SU-DHL-6 (cell line): ENCODE data around the gene HOXD11.

Experiments
- H2AFZ ChIP-seq: fragments of 200-600 bp; sonication (generic); 2 replicates; pipeline ENCODE4 v1.6.1; 2014; ENCODE audit warnings: low read depth, mild to moderate bottlenecking, moderate library complexity, mixed read lengths, antibody characterized with exemption, low read length; ENCODE audit not compliant: severe bottlenecking
- H3F3A ChIP-seq: fragments of 200-600 bp; shearing (Covaris generic); 2 replicates; pipeline ENCODE4 v1.6.0; 2016; ENCODE audit warnings: antibody characterized with exemption, mild to moderate bottlenecking; ENCODE audit not compliant: insufficient read depth
- H3K27ac ChIP-seq: fragments of 200-600 bp; sonication (generic); 2 replicates; pipeline ENCODE4 v1.5.1; 2016; ENCODE audit warnings: low read depth, mild to moderate bottlenecking, low read length, moderate library complexity, mixed read lengths
- H3K27me3 ChIP-seq: fragments of 200-600 bp; sonication (generic), shearing (Covaris generic); 2 replicates; pipeline ENCODE4 v1.6.0; 2014; ENCODE audit warnings: mild to moderate bottlenecking, low read length
- H3K36me3 ChIP-seq: fragments of 200-600 bp; sonication (generic); 2 replicates; pipeline ENCODE4 v1.6.1; 2014; ENCODE audit warnings: mild to moderate bottlenecking, low read length, mixed read lengths
- H3K4me2 ChIP-seq: fragments of 300-600, 200-600 bp; shearing (Covaris generic), sonication (generic); 2 replicates; pipeline ENCODE4 v1.6.0; 2014; ENCODE audit warnings: low read length, low read depth, mild to moderate bottlenecking; ENCODE audit not compliant: poor library complexity, severe bottlenecking
- H3K4me3 ChIP-seq: fragments of 200-600 bp; sonication (generic); 2 replicates; pipeline ENCODE4 v1.5.1; 2014; ENCODE audit warnings: antibody characterized with exemption, low read length, mild to moderate bottlenecking, mixed read lengths; ENCODE audit not compliant: insufficient read depth, poor library complexity, severe bottlenecking
- H3K79me2 ChIP-seq: fragments of 200-600 bp; sonication (generic); 2 replicates; pipeline ENCODE4 v1.6.1; 2014; ENCODE audit warnings: mild to moderate bottlenecking, low read length, moderate library complexity; ENCODE audit not compliant: insufficient read depth
- H3K9ac ChIP-seq: fragments of 200-600 bp; sonication (generic); 2 replicates; pipeline ENCODE4 v1.7.0; 2014; ENCODE audit warnings: mild to moderate bottlenecking, low read length
- H3K9me2 ChIP-seq: fragments of 200-600 bp; sonication (generic); replicated peaks from 2 replicates; pipeline ENCODE4 v1.6.1; 2014; ENCODE audit warnings: low read length; ENCODE audit not compliant: insufficient read depth
- H3K9me3 ChIP-seq: fragments of 200-600 bp; sonication (generic); 2 replicates; pipeline ENCODE4 v1.6.1; 2014; ENCODE audit warnings: low read length, mixed read lengths; ENCODE audit not compliant: insufficient read depth
- H4K20me1 ChIP-seq: fragments of 200-600 bp; sonication (generic); 2 replicates; pipeline ENCODE4 v1.6.1; 2014; ENCODE audit warnings: low read depth, mild to moderate bottlenecking, antibody characterized with exemption, low read length, moderate library complexity, mixed read lengths
- EZH2phosphoT487 ChIP-seq: fragments of 200-600 bp; sonication (generic), shearing (Covaris generic); conservative IDR thresholded peaks from 2 replicates; pipeline ENCODE4 v1.6.1; 2018; ENCODE audit warnings: mild to moderate bottlenecking, antibody characterized with exemption, low read length, moderate library complexity, mixed read lengths
- TF ChIP-seq, protein P1 (sequence below): fragments of 200-600 bp; sonication (generic); IDR thresholded peaks from one replicate; pipeline ENCODE4 v1.5.1; 2017; ENCODE audit warnings: antibody characterized with exemption, mild to moderate bottlenecking, low read length, moderate library complexity; ENCODE audit not compliant: insufficient read depth, poor library complexity, severe bottlenecking

Gene HOXD11

DNA sequence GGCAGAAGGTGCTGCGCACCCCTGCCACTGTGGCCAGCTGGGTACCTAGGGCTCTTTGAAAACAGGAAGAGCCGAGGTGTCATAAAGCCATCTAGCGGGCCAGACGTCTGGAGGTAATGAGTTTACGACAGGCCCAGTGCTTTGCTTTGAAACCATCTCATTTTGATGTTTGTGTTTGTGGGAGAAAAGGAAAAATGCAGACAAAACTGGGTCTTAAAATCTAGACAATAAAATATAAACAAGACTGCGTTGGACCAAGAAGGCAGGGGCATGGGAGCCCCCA, 18.6 kb downstream of the HOXD11 start:
- H3K79me2 ChIP-seq, result no peaks in the 10 kb centered on the region
- H2AFZ ChIP-seq, result no peak overlapping the region
- H4K20me1 ChIP-seq, result no peaks in the 10 kb centered on the region
- H3K27me3 ChIP-seq, result no peaks in the 10 kb centered on the region
- no peaks in the 10 kb centered on the region for H3K9me3 ChIP-seq
- TF ChIP-seq, protein P1, sequence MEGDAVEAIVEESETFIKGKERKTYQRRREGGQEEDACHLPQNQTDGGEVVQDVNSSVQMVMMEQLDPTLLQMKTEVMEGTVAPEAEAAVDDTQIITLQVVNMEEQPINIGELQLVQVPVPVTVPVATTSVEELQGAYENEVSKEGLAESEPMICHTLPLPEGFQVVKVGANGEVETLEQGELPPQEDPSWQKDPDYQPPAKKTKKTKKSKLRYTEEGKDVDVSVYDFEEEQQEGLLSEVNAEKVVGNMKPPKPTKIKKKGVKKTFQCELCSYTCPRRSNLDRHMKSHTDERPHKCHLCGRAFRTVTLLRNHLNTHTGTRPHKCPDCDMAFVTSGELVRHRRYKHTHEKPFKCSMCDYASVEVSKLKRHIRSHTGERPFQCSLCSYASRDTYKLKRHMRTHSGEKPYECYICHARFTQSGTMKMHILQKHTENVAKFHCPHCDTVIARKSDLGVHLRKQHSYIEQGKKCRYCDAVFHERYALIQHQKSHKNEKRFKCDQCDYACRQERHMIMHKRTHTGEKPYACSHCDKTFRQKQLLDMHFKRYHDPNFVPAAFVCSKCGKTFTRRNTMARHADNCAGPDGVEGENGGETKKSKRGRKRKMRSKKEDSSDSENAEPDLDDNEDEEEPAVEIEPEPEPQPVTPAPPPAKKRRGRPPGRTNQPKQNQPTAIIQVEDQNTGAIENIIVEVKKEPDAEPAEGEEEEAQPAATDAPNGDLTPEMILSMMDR, result no peak
- TF ChIP-seq EZH2phosphoT487, result no peak
- H3F3A ChIP-seq, result no peaks in the 10 kb centered on the region
- H3K4me2 ChIP-seq, result no peak overlapping the region
- H3K27ac ChIP-seq, result no peak overlapping the region
- no peaks in the 10 kb centered on the region for H3K36me3 ChIP-seq
- no peaks in the 10 kb centered on the region for H3K9me2 ChIP-seq
- H3K4me3 ChIP-seq, result no peak overlapping the region
- H3K9ac ChIP-seq, result no peak overlapping the region

DNA sequence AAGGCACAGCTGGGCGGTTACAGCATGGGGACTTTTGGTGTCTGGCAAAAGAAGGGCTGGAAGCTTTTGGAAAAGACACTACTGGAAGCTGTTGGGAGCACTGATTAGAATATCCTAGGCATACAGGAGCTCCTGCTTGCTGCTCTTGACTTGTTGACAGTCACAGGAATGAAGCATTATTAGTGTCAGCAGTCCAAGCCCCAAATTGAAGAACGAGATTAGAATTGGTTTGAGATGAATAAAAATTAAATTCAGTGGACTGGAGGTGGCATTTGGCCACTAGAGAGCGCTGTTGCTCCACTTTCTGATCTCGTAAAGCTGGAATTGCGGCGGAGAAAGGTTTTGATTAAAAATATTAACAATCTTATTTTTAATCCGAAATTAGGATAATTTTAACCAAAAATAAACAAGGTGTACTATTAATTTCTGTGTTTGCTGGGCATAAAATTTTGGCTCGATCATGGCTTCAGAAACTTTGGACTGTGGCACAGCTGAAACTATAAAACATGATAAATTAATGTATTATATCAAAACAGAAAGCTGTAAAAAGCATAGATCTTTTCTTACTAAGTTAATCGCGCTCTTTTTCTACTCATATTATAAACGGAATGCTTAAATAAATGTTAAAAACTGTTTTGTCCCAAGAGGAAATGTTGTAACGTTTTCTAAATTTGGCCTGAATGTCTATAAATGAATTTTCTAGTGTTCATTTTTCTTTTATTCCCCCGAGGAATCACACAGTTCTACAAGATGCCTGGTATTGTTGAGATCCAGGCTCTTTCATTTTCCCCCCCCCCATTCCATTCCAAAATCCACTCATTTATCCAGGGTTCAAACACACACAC, 20.1 kb downstream of the HOXD11 start:
- Histone ChIP-seq H2AFZ (no peak overlapping the region), H3K9me3 (no peaks in the 10 kb centered on the region), H3K27ac (no peak overlapping the region), H3K36me3 (no peaks in the 10 kb centered on the region), H4K20me1 (no peaks in the 10 kb centered on the region), H3F3A (no peaks in the 10 kb centered on the region), H3K79me2 (no peaks in the 10 kb centered on the region), H3K4me2 (no peak overlapping the region), H3K9me2 (no peaks in the 10 kb centered on the region), H3K27me3 (no peaks in the 10 kb centered on the region), H3K9ac (no peak overlapping the region), H3K4me3 (no peak overlapping the region)
- no peak for TF ChIP-seq EZH2phosphoT487
- TF ChIP-seq, protein P1, result peak; percentile 20

DNA sequence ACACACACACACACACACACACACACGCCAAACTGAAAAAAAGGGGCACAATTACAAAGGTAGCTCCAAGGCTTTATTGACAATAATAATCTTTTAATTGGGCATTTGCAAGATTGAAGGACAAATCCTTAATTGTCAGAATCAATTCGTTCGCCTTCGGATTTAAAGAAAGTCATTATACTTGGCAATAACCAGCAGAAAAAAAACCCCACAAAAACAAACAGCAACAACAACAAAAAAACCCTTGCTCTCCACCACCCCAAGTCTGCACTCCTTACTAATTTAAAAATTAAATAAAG, 20.6 kb downstream of the HOXD11 start:
- Histone ChIP-seq H3K9me3 (no peaks in the 10 kb centered on the region), H3K79me2 (no peaks in the 10 kb centered on the region), H3K4me3 (no peak overlapping the region), H3K36me3 (no peaks in the 10 kb centered on the region), H3F3A (no peaks in the 10 kb centered on the region), H3K9me2 (no peaks in the 10 kb centered on the region), H3K4me2 (no peak overlapping the region), H4K20me1 (no peaks in the 10 kb centered on the region), H3K27ac (no peak overlapping the region), H3K9ac (no peak overlapping the region), H3K27me3 (no peaks in the 10 kb centered on the region), H2AFZ (no peak overlapping the region)
- no peak for TF ChIP-seq EZH2phosphoT487

DNA sequence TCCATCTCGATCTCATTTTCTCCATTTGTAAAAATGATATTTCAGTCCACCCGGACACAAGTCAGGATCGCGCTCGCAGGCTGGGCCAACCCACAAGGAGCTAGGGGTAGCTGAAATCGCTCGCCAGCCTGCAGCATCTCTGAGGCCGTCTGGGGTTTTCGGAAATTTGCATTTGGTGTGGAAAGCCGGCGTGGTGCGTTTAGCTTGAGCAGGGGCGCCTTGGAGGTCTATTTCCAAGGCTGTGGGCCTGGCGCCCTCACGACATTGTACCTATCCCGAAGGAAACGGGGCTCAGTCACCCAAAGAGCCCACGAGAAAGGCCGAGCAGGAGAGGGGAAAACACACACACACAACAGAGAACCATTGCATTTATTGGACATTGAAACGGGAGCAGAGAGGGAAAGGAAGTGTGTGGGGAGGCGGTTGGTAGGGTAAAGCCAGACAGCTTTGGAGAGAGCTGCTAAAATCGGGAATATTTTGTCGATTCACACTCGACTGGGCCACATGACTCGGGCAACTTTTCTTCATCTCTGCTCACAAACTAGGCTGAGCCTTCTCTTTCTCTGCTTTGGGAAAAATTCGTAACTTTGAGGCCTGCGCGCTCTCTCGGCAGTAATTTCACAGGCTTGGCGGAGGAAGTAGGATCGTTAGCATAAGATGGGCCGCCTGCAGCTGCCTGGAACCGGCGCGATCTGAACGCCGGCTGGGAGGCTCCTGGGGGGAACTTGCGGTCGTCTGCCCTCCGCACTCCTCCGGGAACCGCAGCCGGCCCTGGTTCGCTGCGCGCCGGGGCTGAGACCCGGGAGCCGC, 21.3 kb downstream of the HOXD11 start:
- Histone ChIP-seq H3K79me2 (no peaks in the 10 kb centered on the region), H3K4me2 (no peak overlapping the region), H2AFZ (no peak overlapping the region)

More for the DNA sequence above, 21.3 kb downstream of the HOXD11 start:
- Histone ChIP-seq H3K27me3 (no peaks in the 10 kb centered on the region), H3F3A (no peaks in the 10 kb centered on the region), H3K27ac (no peak overlapping the region), H3K9me3 (no peaks in the 10 kb centered on the region), H4K20me1 (no peaks in the 10 kb centered on the region), H3K36me3 (no peaks in the 10 kb centered on the region), H3K9ac (no peak overlapping the region), H3K9me2 (no peaks in the 10 kb centered on the region), H3K4me3 (no peak overlapping the region)
- no peak for TF ChIP-seq EZH2phosphoT487
- TF ChIP-seq, protein P1, result no peak
